ENCODE data around the gene ATAD3C. TPM values are rescaled to one million over a fixed set of nuclear protein-coding genes. Genes with fewer than 3 reads are reported as not detected.

ATAD3C gene, protein sequence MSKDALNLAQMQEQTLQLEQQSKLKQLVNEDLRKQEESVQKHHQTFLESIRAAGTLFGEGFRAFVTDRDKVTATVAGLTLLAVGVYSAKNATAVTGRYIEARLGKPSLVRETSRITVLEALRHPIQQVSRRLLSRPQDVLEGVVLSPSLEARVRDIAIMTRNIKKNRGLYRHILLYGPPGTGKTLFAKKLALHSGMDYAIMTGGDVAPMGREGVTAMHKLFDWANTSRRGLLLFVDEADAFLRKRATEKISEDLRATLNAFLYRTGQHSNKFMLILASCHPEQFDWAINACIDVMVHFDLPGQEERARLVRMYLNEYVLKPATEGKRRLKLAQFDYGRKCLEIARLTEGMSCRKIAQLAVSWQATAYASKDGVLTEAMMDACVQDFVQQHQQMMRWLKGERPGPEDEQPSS
- total RNA-seq (ENCODE audit: unreplicated experiment) = 10.2 TPM
- long read RNA-seq, partial matches to known transcripts = 0 of 2 reads
- long read RNA-seq, other reads (novel, unspliced or antisense) = 2 of 2 reads

GRCh38 chr1:1449099-1449739 is at the start of gene ATAD3C:
Gene ATAD3C (plus strand): TSS chr1:1449689. CDS start chr1:1450684, 995 bp downstream.
- Mint-ChIP-seq H3K9me3 (ENCODE audit: unreplicated experiment) (no peaks in the 10 kb centered on the region), H3K27me3 (ENCODE audit: unreplicated experiment) (no peaks in the 10 kb centered on the region), H3K4me3 (ENCODE audit: unreplicated experiment) (no peak within 1 kb of the TSS), H3K27ac (ENCODE audit: unreplicated experiment) (no peak within 1 kb of the TSS), H3K4me1 (ENCODE audit: low read depth, unreplicated experiment) (no peaks in the 10 kb centered on the region), H3K36me3 (ENCODE audit: unreplicated experiment) (no peaks in the 10 kb centered on the region)
- DNase-seq = no peak
- TF ChIP-seq, protein P1, sequence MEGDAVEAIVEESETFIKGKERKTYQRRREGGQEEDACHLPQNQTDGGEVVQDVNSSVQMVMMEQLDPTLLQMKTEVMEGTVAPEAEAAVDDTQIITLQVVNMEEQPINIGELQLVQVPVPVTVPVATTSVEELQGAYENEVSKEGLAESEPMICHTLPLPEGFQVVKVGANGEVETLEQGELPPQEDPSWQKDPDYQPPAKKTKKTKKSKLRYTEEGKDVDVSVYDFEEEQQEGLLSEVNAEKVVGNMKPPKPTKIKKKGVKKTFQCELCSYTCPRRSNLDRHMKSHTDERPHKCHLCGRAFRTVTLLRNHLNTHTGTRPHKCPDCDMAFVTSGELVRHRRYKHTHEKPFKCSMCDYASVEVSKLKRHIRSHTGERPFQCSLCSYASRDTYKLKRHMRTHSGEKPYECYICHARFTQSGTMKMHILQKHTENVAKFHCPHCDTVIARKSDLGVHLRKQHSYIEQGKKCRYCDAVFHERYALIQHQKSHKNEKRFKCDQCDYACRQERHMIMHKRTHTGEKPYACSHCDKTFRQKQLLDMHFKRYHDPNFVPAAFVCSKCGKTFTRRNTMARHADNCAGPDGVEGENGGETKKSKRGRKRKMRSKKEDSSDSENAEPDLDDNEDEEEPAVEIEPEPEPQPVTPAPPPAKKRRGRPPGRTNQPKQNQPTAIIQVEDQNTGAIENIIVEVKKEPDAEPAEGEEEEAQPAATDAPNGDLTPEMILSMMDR (IDR thresholded peaks at IDR 0.05; ENCODE audit: partially characterized antibody, unreplicated experiment) = no peak

- TF ChIP-seq, protein P1 (IDR thresholded peaks at IDR 0.05; ENCODE audit: partially characterized antibody, unreplicated experiment) = no peak
- peak overlapping the region; percentile 93 for H3K4me3 Mint-ChIP-seq (ENCODE audit: unreplicated experiment)
- no peak for DNase-seq
- peaks cover 8% of the 10 kb centered on the region for H3K4me1 Mint-ChIP-seq (ENCODE audit: low read depth, unreplicated experiment)
- peak overlapping the region; percentile 75 for H3K27ac Mint-ChIP-seq (ENCODE audit: unreplicated experiment)
- peaks cover 3% of the 10 kb centered on the region for H3K27me3 Mint-ChIP-seq (ENCODE audit: unreplicated experiment)
- peaks cover 26% of the 10 kb centered on the region for H3K9me3 Mint-ChIP-seq (ENCODE audit: unreplicated experiment)
- no peaks in the 10 kb centered on the region for H3K36me3 Mint-ChIP-seq (ENCODE audit: unreplicated experiment)
These were observed 49.5 kb upstream of the ATAD3C start for GRCh38 chr1:1399872-1400575.

- Mint-ChIP-seq H3K4me1 (ENCODE audit: low read depth, unreplicated experiment) (peaks cover 4% of the 10 kb centered on the region), H3K9me3 (ENCODE audit: unreplicated experiment) (peaks cover 22% of the 10 kb centered on the region), H3K36me3 (ENCODE audit: unreplicated experiment) (no peaks in the 10 kb centered on the region), H3K27ac (ENCODE audit: unreplicated experiment) (peak overlapping the region; percentile 75), H3K27me3 (ENCODE audit: unreplicated experiment) (peaks cover 3% of the 10 kb centered on the region), H3K4me3 (ENCODE audit: unreplicated experiment) (peak overlapping the region; percentile 93)
- TF ChIP-seq, protein P1 (IDR thresholded peaks at IDR 0.05; ENCODE audit: partially characterized antibody, unreplicated experiment) = no peak
- no peak for DNase-seq
These were observed 48.7 kb upstream of the ATAD3C start for GRCh38 chr1:1400576-1401456.

DNA sequence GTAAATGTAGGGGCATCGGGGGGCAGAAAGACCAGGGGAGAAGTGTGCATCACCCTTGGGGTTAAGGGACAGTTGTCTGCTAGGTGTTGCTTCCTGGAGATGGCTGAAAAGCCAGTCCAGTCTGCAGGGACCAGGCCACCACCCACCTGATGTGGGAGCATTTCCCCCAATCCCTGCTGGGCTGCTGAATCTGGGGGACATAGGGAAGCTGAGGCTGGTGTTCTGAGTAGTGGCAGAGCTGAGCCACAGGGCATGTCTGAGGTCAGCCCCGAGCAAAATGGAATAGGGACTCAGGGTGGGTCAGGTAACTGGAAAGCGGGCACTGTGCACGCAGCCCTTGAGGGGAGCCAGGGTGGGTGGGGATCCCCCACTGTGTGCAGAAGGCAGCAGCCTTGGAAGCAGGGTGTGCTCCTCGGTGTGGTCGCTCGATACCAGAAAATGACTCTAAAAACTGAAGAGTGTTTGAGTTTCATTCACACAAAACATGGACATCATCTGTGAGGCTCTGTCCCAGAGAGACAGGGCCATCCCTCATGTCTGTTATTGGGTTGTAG is 48.0 kb upstream of the ATAD3C start:
- peaks cover 3% of the 10 kb centered on the region for H3K27me3 Mint-ChIP-seq (ENCODE audit: unreplicated experiment)
- H3K4me1 Mint-ChIP-seq (ENCODE audit: low read depth, unreplicated experiment) = peaks cover 5% of the 10 kb centered on the region
- peak overlapping the region; percentile 69 for H3K4me3 Mint-ChIP-seq (ENCODE audit: unreplicated experiment)
- peaks cover 24% of the 10 kb centered on the region for H3K9me3 Mint-ChIP-seq (ENCODE audit: unreplicated experiment)
- peak overlapping the region; percentile 17 for H3K27ac Mint-ChIP-seq (ENCODE audit: unreplicated experiment)
- TF ChIP-seq, protein P1 (IDR thresholded peaks at IDR 0.05; ENCODE audit: partially characterized antibody, unreplicated experiment) = no peak
- H3K36me3 Mint-ChIP-seq (ENCODE audit: unreplicated experiment) = no peaks in the 10 kb centered on the region
- no peak for DNase-seq

Measured in glutamatergic neuron (in vitro differentiated cells).